ENCODE data around the gene ZNF277.

- TF ChIP-seq CTCF (IDR thresholded peaks at IDR 0.05) (no peak), EP300 (IDR thresholded peaks at IDR 0.05; ENCODE audit: low read depth) (no peak), POLR2AphosphoS5 (IDR thresholded peaks at IDR 0.05) (no peak)
Measured at GRCh38 chr7:112212571-112212970, 6.1 kb downstream of the ZNF277 start.

Measured in transverse colon (tissue), 4 donors.